ENCODE measurements around the gene SEC14L1. TPM values are rescaled to one million over a fixed set of nuclear protein-coding genes. Genes with fewer than 3 reads are reported as not detected.
A peak's percentile ranks its signal among the peaks of the same experiment; 100 is the strongest.
"Not testable (repeated sequence)": the region's sequence is repeated elsewhere in the genome, so short reads cannot be mapped to it uniquely, and the experiment has no call there.

Gene SEC14L1
- total RNA-seq, 2 experiments from 2014 or later, result 68.1 to 68.5 TPM

DNA sequence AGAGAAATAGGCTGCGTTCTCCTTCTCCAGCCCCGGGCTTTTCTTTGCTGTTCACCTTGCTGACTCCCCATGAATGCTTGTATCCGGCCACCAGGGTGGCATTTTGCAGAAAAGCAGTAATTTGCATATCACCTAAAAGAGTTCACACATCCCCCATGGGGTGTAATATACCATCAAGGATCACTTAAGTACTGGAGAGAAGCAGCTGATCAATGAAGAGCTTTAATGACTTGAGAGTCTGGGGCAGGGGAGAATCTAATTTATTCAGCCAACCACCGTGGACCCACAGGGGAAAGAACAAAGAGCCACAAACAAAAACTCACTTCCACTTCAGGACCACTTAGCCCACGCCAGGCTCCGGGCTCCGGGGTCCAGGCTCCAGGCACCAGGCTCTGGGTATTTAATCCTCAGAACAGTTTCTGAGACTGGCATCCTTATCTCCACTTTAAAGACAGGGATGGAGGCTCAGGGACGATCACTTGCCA, 33.9 kb upstream of the SEC14L1 start:
- CTCF ChIA-PET, result interaction anchor here (1.7 kb wide), 1 partner anchor 19 kb away, joined by 3 read pairs; no protein-coding TSS in a partner anchor
- POLR2A ChIA-PET, result no interaction called here
- no peak for DNase-seq
- Mint-ChIP-seq H3K4me1 (ENCODE audit: low read depth) (peaks cover 13% of the 10 kb centered on the region), H3K27ac (peak overlapping the region; percentile 23), H3K4me3 (peak overlapping the region; percentile 11), H3K27me3 (no peaks in the 10 kb centered on the region), H3K36me3 (no peaks in the 10 kb centered on the region), H3K9me3 (no peaks in the 10 kb centered on the region)
- intact Hi-C loops (cut with micrococcal nuclease), result no loop called here

DNA sequence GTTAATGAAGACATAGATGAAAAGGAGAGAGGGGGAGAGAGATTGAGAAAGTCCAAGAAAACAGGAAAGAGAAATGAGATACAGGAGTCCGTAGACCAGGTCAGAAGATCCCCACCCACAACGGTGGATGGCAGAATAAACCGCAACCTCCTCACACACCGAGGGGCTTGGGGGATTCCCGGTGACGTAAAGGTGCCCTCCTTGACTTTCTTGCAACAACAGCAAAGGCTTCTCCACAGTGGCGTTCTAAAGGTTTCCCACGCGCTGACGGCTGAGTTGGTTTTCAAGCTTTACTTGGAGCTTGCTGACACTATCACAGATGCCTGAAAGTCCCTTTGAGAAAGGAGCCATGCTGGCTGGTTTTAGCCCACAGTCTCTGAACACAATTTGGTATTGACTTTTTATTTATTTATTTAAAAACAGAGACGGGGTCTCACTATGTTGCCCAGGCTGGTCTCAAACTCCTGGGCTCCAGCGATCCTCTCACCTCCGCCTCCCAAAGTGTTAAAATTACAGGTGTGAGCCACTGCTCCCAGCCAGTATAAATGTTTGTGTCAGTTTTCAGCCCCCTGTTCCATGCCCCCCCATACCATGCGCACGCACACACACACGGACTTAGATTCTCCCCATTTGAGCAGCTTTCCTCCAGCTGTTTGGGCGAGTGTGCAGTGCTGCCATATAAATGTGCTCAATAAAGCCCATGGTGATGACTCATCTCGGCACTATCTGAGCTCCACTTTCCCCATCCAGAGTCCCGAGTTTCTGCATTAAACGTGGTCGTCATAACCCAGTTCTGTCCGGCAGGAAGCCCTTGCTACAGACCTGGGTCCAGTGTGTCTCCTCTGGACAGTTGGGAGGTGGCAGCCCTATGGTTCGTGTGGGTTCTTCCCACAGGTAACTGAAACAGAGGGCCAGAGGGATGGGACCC, 33.0 kb upstream of the SEC14L1 start:
- DNase-seq, result peak; percentile 49
- Mint-ChIP-seq H3K36me3 (no peaks in the 10 kb centered on the region), H3K4me1 (ENCODE audit: low read depth) (peaks cover 13% of the 10 kb centered on the region), H3K27ac (peak overlapping the region; percentile 62), H3K27me3 (no peaks in the 10 kb centered on the region), H3K4me3 (no peak overlapping the region), H3K9me3 (no peaks in the 10 kb centered on the region)
- ChIA-PET CTCF (interaction anchor here (1.6 to 1.7 kb wide), 2 partner anchors 20 to 21 kb away, joined by 3 to 4 read pairs; no protein-coding TSS in a partner anchor), POLR2A (no interaction called here)
- intact Hi-C loops (cut with micrococcal nuclease), result no loop called here

DNA sequence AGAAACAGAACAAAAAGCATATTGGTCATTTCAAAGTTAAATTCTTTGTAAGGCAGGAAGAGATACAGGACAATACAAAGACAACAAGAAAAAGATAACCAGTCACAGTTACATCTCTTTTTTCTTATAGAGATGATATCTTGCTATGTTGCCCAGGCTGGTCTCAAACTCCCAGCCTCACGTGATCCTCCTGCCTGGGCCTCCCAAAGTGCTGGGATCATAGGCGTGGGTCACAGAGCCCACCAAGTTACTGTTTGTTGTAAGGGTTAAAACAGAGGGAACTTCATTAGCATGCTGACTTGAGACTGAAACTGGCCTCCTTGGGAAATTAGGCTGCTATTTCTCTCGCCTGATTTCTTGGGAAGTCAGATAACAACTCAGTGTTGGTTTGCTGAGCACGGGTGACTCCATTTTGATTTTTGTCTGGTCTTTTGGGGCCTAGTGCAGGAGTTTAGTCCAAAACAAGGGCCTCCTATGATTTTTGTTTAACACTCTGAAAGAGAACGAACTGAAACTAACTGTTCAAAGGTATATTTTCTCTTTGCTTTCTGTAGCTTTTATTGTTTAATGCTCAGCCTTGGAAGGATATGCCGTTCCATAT, 31.5 kb upstream of the SEC14L1 start:
- Mint-ChIP-seq H3K9me3 (no peaks in the 10 kb centered on the region), H3K27ac (no peak overlapping the region), H3K4me3 (no peak overlapping the region), H3K27me3 (no peaks in the 10 kb centered on the region), H3K36me3 (no peaks in the 10 kb centered on the region), H3K4me1 (ENCODE audit: low read depth) (peaks cover 13% of the 10 kb centered on the region)
- no peak for DNase-seq
- ChIA-PET CTCF (interaction anchor here (0.7 to 1.6 kb wide), 3 partner anchors 21 to 22 kb away, joined by 3 to 6 read pairs (median 4); no protein-coding TSS in a partner anchor), POLR2A (no interaction called here)
- intact Hi-C loops (cut with micrococcal nuclease), result no loop called here

DNA sequence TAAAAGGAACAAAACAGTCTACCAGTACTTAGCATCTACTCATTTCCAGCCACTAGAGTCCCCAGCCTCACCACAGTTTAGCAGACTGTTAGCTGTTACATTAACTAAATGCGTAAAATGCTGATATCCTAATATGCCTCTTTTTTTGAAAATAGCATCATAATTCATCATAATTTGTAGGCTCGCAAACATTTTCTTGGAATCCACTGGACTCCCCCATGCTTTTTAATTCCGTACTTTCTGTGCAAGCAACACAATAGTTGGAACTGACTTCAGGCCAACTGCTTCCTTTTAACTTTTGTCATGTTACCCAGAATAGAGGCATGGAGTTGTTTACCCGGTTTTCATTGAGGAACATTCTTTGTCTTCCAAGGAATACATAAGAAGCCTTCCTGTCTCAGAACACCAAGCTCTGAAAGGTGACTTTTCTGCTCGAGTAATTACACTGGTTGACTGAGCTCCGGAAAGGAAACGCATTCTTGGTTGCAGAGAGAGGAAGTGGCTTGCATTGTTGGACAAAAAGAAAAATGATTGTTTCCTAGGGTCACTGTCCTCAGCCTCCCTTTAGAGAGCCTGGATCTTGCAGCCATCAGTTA, 30.9 kb upstream of the SEC14L1 start:
- no peak for DNase-seq
- H3K4me1 Mint-ChIP-seq (ENCODE audit: low read depth), result peaks cover 13% of the 10 kb centered on the region
- H3K4me3 Mint-ChIP-seq, result no peak overlapping the region
- no peak overlapping the region for H3K27ac Mint-ChIP-seq
- POLR2A ChIA-PET, result no interaction called here
- CTCF ChIA-PET, result interaction anchor here (0.7 to 1.0 kb wide), 2 partner anchors 22 to 23 kb away, joined by 3 to 6 read pairs; no protein-coding TSS in a partner anchor
- intact Hi-C loops (cut with micrococcal nuclease), result no loop called here
- H3K9me3 Mint-ChIP-seq, result no peaks in the 10 kb centered on the region
- no peaks in the 10 kb centered on the region for H3K36me3 Mint-ChIP-seq
- no peaks in the 10 kb centered on the region for H3K27me3 Mint-ChIP-seq

DNA sequence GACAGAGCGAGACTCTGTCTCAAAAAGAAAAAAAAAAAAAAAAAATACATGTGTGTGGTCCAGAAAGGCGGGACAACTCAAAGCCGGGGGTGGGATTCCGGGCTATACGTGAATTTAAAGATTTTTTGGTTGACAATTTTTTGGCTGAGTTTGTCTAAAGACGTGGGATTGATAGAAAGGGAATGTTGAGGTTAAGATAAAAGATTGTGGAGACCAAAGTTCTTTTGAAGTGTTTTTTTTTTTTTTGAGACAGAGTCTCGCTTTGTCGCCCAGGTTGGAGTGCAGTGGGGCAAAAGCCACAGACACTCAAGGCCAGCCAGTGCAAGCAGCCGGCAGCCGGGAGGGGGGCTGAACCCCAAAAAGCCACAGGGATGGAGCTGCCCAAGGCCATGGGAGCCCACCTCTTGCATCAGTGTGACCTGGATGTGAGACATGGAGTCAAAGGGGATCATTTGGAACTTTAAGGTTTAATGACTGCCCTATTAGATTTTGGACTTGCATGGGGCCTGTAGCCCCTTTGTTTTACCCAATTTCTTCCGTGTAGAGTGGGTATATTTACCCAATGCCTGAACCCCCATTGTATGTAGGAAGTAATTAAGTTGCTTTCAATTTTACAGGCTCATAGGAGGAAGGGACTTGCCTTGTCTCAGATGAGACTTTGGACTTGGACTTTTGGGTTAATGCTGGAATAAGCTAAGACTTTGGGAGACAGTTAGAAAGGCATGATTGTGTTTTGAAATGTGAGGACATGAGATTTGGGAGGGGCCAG, 29.4 kb upstream of the SEC14L1 start:
- H3K9me3 Mint-ChIP-seq; H3K27me3 Mint-ChIP-seq; H3K36me3 Mint-ChIP-seq; intact Hi-C loops (cut with micrococcal nuclease); CTCF ChIA-PET; DNase-seq; H3K4me3 Mint-ChIP-seq; POLR2A ChIA-PET; H3K27ac Mint-ChIP-seq: not testable (repeated sequence)
- H3K4me1 Mint-ChIP-seq (ENCODE audit: low read depth), result peaks cover 13% of the 10 kb centered on the region

DNA sequence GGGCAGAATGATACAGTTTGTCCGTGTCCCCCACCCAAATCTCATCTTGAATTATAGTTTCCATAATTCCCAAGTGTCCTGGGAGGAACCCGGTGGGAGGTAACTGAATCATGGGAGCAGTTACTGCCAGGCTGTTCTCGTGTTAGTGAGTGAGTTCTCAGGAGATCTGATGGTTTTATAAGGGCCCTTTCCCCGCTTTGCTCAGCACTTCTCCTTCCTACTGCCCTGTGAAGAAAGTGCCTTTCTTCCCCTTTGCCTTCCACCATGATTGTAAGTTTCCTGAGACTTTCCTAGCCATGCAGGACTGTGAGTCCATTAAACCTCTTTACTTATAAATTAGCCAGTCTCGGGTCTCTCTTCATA, 28.9 kb upstream of the SEC14L1 start:
- no peaks in the 10 kb centered on the region for H3K27me3 Mint-ChIP-seq
- CTCF ChIA-PET, result no interaction called here

DNA sequence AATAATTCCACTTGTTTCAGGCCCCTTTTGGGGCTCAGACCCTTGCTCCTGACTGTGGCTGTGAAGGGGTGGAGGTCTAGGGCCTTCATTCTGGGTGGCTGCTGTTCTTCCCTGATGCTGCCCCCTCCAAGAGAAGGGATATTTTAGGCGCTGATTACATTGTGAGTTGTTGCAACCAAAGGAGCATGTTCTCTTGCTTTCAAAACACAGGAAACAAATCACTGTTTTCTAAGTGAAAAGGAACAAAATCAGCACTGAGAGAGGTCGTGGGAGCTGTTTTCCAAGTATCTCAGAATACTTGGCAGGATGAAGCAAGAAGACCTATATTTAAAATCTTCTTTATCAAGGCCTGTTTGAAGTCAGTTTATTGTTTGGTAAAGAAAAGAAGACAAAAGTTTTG, 25.3 kb upstream of the SEC14L1 start:
- Mint-ChIP-seq H3K36me3 (no peaks in the 10 kb centered on the region), H3K4me1 (ENCODE audit: low read depth) (no peaks in the 10 kb centered on the region), H3K27me3 (no peaks in the 10 kb centered on the region), H3K27ac (no peak overlapping the region), H3K4me3 (no peak overlapping the region), H3K9me3 (no peaks in the 10 kb centered on the region)
- ChIA-PET POLR2A (interaction anchor here (0.7 kb wide), 1 partner anchor 113 kb away, joined by 4 read pairs; no protein-coding TSS in a partner anchor), CTCF (no interaction called here)
- intact Hi-C loops (cut with micrococcal nuclease), result no loop called here
- DNase-seq, result no peak

More for the DNA sequence above, 28.9 kb upstream of the SEC14L1 start:
- Mint-ChIP-seq H3K4me1 (ENCODE audit: low read depth) (peaks cover 11% of the 10 kb centered on the region), H3K36me3 (no peaks in the 10 kb centered on the region), H3K9me3 (no peaks in the 10 kb centered on the region), H3K27ac (no peak overlapping the region), H3K4me3 (no peak overlapping the region)
- DNase-seq, result no peak
- intact Hi-C loops (cut with micrococcal nuclease), result no loop called here
- POLR2A ChIA-PET, result no interaction called here

DNA sequence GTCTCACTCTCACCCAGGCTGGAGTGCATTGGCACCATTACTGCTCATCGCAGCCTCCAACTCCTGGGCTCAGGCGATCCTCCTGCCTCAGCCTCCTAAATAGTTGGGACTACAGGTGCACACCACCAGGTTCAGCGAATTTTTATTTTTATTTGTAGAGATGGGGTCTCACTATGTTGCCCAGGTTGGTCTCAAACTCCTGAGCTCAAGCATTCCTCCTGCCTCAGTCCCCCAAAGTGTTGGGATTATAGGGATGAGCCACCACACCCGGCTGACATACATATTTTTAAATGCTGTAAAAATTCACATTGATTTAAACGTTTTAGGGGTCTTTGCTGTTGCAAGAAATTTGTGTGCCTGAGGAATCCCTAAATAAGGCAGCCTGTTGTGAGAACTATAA, 24.8 kb upstream of the SEC14L1 start:
- Mint-ChIP-seq H3K4me3 (no peak overlapping the region), H3K4me1 (ENCODE audit: low read depth) (no peaks in the 10 kb centered on the region), H3K36me3 (no peaks in the 10 kb centered on the region), H3K9me3 (no peaks in the 10 kb centered on the region), H3K27ac (no peak overlapping the region), H3K27me3 (no peaks in the 10 kb centered on the region)
- no peak for DNase-seq
- ChIA-PET POLR2A (interaction anchor here (0.7 kb wide), 1 partner anchor 114 kb away, joined by 4 read pairs; no protein-coding TSS in a partner anchor), CTCF (no interaction called here)
- intact Hi-C loops (cut with micrococcal nuclease), result no loop called here

DNA sequence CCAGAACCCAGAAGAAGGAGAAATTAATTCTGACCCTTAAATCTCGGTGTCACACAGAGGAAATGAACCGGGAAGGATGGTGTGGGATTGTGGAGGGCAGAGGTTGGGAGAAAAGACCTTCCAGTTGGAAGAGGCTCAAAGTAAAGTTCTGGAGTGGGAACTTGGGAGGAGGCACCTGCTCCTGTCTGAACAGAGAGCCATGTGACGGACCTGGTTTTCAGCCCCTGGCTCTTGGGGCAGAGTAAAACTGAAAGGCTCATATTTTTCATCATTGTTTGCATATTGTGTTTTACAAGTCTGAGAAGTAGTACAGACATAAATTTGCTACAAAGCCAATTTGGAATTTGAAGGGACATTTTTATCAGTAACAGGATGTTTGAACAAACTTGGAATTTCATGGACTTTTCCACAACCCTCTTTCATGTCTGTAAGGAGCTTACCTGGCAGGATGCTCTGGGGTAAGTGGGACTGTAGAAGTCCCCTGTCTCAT, 24.4 kb upstream of the SEC14L1 start:
- Mint-ChIP-seq H3K4me3 (no peak overlapping the region), H3K27ac (no peak overlapping the region), H3K27me3 (no peaks in the 10 kb centered on the region), H3K9me3 (no peaks in the 10 kb centered on the region), H3K4me1 (ENCODE audit: low read depth) (no peaks in the 10 kb centered on the region), H3K36me3 (no peaks in the 10 kb centered on the region)
- POLR2A ChIA-PET, result no interaction called here
- intact Hi-C loops (cut with micrococcal nuclease), result no loop called here
- no peak for DNase-seq
- CTCF ChIA-PET, result no interaction called here

DNA sequence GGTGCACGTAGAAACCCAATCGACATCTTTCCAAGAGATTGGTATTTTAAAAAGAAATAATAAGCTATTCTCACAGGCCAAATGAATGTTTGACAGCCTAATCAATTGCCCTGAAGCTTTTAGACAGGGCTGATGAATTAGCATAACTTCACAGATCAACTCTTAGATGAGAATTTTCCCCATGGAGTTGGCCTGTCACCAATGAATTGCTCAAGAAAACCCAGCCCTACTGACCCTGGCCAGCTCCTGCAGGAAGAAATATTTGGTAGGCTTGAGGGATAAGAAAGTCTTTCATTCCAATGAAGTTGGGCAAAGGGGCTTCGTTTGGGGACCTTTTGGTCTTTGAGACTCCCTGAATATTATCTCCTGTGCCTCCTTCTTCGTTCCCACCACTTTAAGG, 23.4 kb upstream of the SEC14L1 start:
- DNase-seq, result no peak
- ChIA-PET POLR2A (no interaction called here), CTCF (no interaction called here)
- Mint-ChIP-seq H3K4me1 (ENCODE audit: low read depth) (peaks cover 5% of the 10 kb centered on the region), H3K4me3 (no peak overlapping the region), H3K36me3 (no peaks in the 10 kb centered on the region), H3K27ac (no peak overlapping the region), H3K27me3 (no peaks in the 10 kb centered on the region), H3K9me3 (no peaks in the 10 kb centered on the region)
- intact Hi-C loops (cut with micrococcal nuclease), result no loop called here

DNA sequence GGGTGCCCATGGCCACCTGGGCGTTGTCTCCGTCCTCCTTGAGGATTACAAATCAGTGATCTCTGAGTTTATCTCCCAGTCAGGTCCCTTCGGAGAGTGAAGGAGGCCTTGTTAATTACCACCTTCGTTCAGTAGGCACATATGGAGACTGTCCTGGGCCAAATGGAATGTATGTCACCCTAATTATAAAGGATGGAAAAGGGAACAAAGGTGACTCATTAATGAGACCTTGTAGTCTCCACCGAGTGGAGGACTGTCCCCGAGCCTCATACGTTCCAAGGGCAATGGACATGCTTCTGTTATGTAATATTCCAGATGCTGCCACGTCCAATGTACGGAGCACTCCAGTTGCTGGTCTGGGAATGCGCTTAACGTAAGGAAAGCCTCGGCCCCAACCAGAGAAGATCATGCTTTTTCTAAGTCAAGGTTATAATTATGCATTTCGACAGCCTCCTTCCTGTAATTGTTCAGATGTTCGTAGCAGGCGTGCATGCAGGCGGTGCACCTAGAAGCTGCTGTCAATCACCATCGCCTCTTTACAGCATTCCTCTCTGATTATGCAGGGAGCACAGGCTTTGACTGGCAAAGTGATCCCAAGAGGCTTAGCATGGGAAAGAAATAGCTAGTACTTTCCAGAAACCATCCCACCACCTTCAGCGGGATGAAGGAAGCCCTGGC, 22.4 kb upstream of the SEC14L1 start:
- POLR2A ChIA-PET, result no interaction called here
- no peaks in the 10 kb centered on the region for H3K9me3 Mint-ChIP-seq
- H3K4me3 Mint-ChIP-seq, result no peak overlapping the region
- H3K27ac Mint-ChIP-seq, result no peak overlapping the region
- H3K36me3 Mint-ChIP-seq, result no peaks in the 10 kb centered on the region
- no peak for DNase-seq
- no peaks in the 10 kb centered on the region for H3K27me3 Mint-ChIP-seq
- peaks cover 9% of the 10 kb centered on the region for H3K4me1 Mint-ChIP-seq (ENCODE audit: low read depth)
- CTCF ChIA-PET, result no interaction called here
- intact Hi-C loops (cut with micrococcal nuclease), result no loop called here
